Measurements from ENCODE around the gene FEM1A. TPM values are rescaled to one million over a fixed set of nuclear protein-coding genes. Genes with fewer than 3 reads are reported as not detected.

FEM1A gene
- total and polyA plus RNA-seq, 2 of the 13 experiments (the other 11 are each of a cell fraction or from before 2014, with no cell fraction given): 3.2 to 10.8 TPM

GRCh38 chr19:4831304-4831978 lies 39.9 kb downstream of the FEM1A start, which contains the start of gene TICAM1 (continued):
- TF ChIP-seq ARID5B (CRISPR knock-in tag; IDR thresholded peaks at IDR 0.05): peak; percentile 25; the same call in 1 of the 2 replicates
- 0 out of 2 replicates have a peak, but pooled peaks have one; percentile 41 for TF ChIP-seq CCDC6 (CRISPR knock-in tag; IDR thresholded peaks at IDR 0.05)
- TF ChIP-seq, protein P1, sequence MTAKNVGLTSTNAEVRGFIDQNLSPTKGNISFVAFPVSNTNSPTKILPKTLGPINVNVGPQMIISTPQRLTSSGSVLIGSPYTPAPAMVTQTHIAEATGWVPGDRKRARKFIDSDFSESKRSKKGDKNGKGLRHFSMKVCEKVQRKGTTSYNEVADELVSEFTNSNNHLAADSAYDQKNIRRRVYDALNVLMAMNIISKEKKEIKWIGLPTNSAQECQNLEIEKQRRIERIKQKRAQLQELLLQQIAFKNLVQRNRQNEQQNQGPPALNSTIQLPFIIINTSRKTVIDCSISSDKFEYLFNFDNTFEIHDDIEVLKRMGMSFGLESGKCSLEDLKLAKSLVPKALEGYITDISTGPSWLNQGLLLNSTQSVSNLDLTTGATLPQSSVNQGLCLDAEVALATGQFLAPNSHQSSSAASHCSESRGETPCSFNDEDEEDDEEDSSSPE (CRISPR knock-in tag; IDR thresholded peaks at IDR 0.05): 0 out of 2 replicates have a peak, but pooled peaks have one; percentile 14
- TF ChIP-seq ZNF883 (CRISPR knock-in tag; IDR thresholded peaks at IDR 0.05; ENCODE audit: not compliant biosample characterization): peak; percentile 92
- TF ChIP-seq ZNF335 (CRISPR knock-in tag; IDR thresholded peaks at IDR 0.05): peak; percentile 44; the same call in 1 of the 2 replicates
- TF ChIP-seq, protein P2, sequence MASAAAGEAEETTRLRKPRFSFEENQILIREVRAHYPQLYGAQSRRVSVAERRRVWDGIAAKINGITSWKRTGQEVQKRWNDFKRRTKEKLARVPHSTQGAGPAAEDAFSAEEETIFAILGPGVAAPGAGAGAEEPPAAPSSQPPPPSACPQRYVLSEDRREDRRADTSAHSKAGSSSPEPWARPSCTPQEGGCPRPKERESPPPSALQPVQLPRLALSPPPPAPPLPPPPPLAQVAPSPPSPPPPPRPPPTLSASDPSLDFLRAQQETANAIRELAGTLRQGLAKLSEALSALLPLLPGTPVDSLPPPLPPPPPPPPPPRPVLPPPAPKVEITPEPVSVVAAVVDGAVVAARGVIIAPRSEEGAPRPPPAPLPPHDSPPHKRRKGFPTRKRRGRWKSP (CRISPR knock-in tag; IDR thresholded peaks at IDR 0.05): peak; percentile 61; the same call in 1 of the 2 replicates
- peak; percentile 71; the same call in 1 of the 2 replicates for TF ChIP-seq ZBTB1 (CRISPR knock-in tag; IDR thresholded peaks at IDR 0.05; ENCODE audit: borderline replicate concordance)
- 0 out of 2 replicates have a peak, but pooled peaks have one; percentile 67 for TF ChIP-seq ZNF44 (CRISPR knock-in tag; IDR thresholded peaks at IDR 0.05)
- no peak for TF ChIP-seq NONO (IDR thresholded peaks at IDR 0.05)
- TF ChIP-seq NONO (CRISPR knock-in tag; conservative IDR thresholded peaks at IDR 0.05): 0 out of 2 replicates have a peak, but pooled peaks have one; percentile 26
- TF ChIP-seq ZKSCAN8 (CRISPR knock-in tag; IDR thresholded peaks at IDR 0.05; ENCODE audit: borderline replicate concordance): peak; percentile 99
- TF ChIP-seq LCORL (IDR thresholded peaks at IDR 0.05): no peak
- peak; percentile 58 for TF ChIP-seq LCORL (CRISPR knock-in tag; IDR thresholded peaks at IDR 0.05)
- TF ChIP-seq NR2F6 (IDR thresholded peaks at IDR 0.05): no peak
- peak; percentile 54; the same call in 1 of the 2 replicates for TF ChIP-seq NR2F6 (CRISPR knock-in tag; IDR thresholded peaks at IDR 0.05)
- no peak for TF ChIP-seq ZNF839 (CRISPR knock-in tag; IDR thresholded peaks at IDR 0.05; ENCODE audit: borderline replicate concordance)
- peak; percentile 35; the same call in 1 of the 2 replicates for TF ChIP-seq PHF20 (CRISPR knock-in tag; IDR thresholded peaks at IDR 0.05)
- TF ChIP-seq ZNF205 (CRISPR knock-in tag; IDR thresholded peaks at IDR 0.05): 0 out of 2 replicates have a peak, but pooled peaks have one; percentile 56
